ENCODE results near the gene GPC5. TPM values are rescaled to one million over a fixed set of nuclear protein-coding genes. Genes with fewer than 3 reads are reported as not detected.

The GPC5 gene
- total RNA-seq, 1 donor from 2014 or later, result 0.07 TPM

- no peaks in the 10 kb centered on the region for H3K9me3 Mint-ChIP-seq
- Histone ChIP-seq H3K79me2 (ENCODE audit: low read depth) (no peaks in the 10 kb centered on the region), H3K9ac (no peak overlapping the region), H3K4me1 (no peaks in the 10 kb centered on the region), H3K9me3 (ENCODE audit: low read depth) (no peaks in the 10 kb centered on the region), H4K20me1 (ENCODE audit: low read depth) (no peaks in the 10 kb centered on the region), H3K36me3 (no peaks in the 10 kb centered on the region), H3K27ac (no peak overlapping the region), H2AFZ (replicated peaks) (no peak overlapping the region), H3F3A (ENCODE audit: low read depth) (no peaks in the 10 kb centered on the region), H3K27me3 (no peaks in the 10 kb centered on the region), H3K4me2 (no peak overlapping the region), H3K4me3 (no peak overlapping the region)
- H3K27ac Mint-ChIP-seq, result no peak overlapping the region
- DNase-seq (ENCODE audit: low spot score), result no peak
- no peak overlapping the region for H3K4me3 Mint-ChIP-seq
- H3K4me1 Mint-ChIP-seq, result no peaks in the 10 kb centered on the region
- TF ChIP-seq EZH2phosphoT487 (IDR thresholded peaks at IDR 0.05) (no peak), EZH2 (IDR thresholded peaks at IDR 0.05) (no peak)
- TF ChIP-seq, protein P1, sequence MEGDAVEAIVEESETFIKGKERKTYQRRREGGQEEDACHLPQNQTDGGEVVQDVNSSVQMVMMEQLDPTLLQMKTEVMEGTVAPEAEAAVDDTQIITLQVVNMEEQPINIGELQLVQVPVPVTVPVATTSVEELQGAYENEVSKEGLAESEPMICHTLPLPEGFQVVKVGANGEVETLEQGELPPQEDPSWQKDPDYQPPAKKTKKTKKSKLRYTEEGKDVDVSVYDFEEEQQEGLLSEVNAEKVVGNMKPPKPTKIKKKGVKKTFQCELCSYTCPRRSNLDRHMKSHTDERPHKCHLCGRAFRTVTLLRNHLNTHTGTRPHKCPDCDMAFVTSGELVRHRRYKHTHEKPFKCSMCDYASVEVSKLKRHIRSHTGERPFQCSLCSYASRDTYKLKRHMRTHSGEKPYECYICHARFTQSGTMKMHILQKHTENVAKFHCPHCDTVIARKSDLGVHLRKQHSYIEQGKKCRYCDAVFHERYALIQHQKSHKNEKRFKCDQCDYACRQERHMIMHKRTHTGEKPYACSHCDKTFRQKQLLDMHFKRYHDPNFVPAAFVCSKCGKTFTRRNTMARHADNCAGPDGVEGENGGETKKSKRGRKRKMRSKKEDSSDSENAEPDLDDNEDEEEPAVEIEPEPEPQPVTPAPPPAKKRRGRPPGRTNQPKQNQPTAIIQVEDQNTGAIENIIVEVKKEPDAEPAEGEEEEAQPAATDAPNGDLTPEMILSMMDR (IDR thresholded peaks at IDR 0.05), result no peak
- H3K27me3 Mint-ChIP-seq (ENCODE audit: insufficient read depth, low read depth), result no peaks in the 10 kb centered on the region
- H3K36me3 Mint-ChIP-seq, result no peaks in the 10 kb centered on the region
These were observed 245.0 kb downstream of the GPC5 start for GRCh38 chr13:91643394-91643793.

- no peak overlapping the region for H3K9ac ChIP-seq
- no peaks in the 10 kb centered on the region for H4K20me1 ChIP-seq (ENCODE audit: low read depth)
- H3F3A ChIP-seq (ENCODE audit: low read depth), result no peaks in the 10 kb centered on the region
- H3K4me3 Mint-ChIP-seq, result no peak overlapping the region
- no peaks in the 10 kb centered on the region for H3K4me1 Mint-ChIP-seq
- H2AFZ ChIP-seq (replicated peaks), result no peak overlapping the region
- H3K4me2 ChIP-seq, result no peak overlapping the region
- no peak overlapping the region for H3K27ac Mint-ChIP-seq
- TF ChIP-seq, protein P1 (IDR thresholded peaks at IDR 0.05), result no peak
- TF ChIP-seq EZH2phosphoT487 (IDR thresholded peaks at IDR 0.05) (no peak), EZH2 (IDR thresholded peaks at IDR 0.05) (no peak)
- no peaks in the 10 kb centered on the region for H3K4me1 ChIP-seq
- no peaks in the 10 kb centered on the region for H3K36me3 ChIP-seq
- no peaks in the 10 kb centered on the region for H3K27me3 Mint-ChIP-seq (ENCODE audit: insufficient read depth, low read depth)
- H3K36me3 Mint-ChIP-seq, result no peaks in the 10 kb centered on the region
- H3K4me3 ChIP-seq, result no peak overlapping the region
- H3K27me3 ChIP-seq, result no peaks in the 10 kb centered on the region
- no peak overlapping the region for H3K27ac ChIP-seq
- DNase-seq (ENCODE audit: low spot score), result no peak
- H3K9me3 Mint-ChIP-seq, result no peaks in the 10 kb centered on the region
- no peaks in the 10 kb centered on the region for H3K79me2 ChIP-seq (ENCODE audit: low read depth)
- H3K9me3 ChIP-seq (ENCODE audit: low read depth), result no peaks in the 10 kb centered on the region
These were observed 246.4 kb downstream of the GPC5 start for GRCh38 chr13:91644806-91645205.

DNA sequence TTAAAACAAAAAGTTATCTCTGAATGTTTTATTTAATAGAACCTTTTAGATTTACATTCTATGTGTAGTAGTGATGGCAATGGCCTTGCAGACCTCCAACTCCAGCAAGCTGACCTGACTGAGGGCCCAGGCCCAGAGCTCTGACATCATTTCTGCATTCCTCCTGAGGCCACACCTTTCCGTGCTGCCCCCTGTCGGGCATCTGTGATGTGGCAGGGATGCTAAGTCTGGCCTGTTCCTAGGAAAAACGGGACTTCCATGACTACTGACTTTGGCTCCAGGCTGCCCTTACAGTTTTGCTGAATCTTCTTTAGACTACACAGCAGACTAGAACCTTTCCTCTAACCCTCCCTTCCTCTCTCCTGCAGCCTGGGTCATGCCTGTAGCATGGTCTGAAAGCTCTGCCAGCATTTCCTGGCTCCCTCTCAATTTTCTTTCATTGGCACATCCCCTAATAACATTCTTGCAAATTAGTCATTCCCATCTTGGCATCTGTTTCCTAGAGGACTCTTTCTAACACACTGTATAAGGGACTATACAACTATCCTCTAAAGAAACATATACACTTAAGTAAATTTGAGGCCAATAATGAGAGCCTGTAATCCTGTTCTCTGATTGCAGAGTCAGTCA, 249.1 kb downstream of the GPC5 start:
- H4K20me1 ChIP-seq (ENCODE audit: low read depth), result no peaks in the 10 kb centered on the region
- H2AFZ ChIP-seq (replicated peaks), result peak overlapping the region; percentile 63
- Mint-ChIP-seq H3K36me3 (no peaks in the 10 kb centered on the region), H3K27ac (no peak overlapping the region), H3K4me3 (no peak overlapping the region), H3K9me3 (no peaks in the 10 kb centered on the region), H3K27me3 (ENCODE audit: insufficient read depth, low read depth) (no peaks in the 10 kb centered on the region), H3K4me1 (no peaks in the 10 kb centered on the region)
- H3K27me3 ChIP-seq, result no peaks in the 10 kb centered on the region
- TF ChIP-seq, protein P1 (IDR thresholded peaks at IDR 0.05), result peak; percentile 78
- no peak for TF ChIP-seq EZH2phosphoT487 (IDR thresholded peaks at IDR 0.05)
- TF ChIP-seq EZH2 (IDR thresholded peaks at IDR 0.05), result no peak
- H3K4me2 ChIP-seq, result no peak overlapping the region
- no peak overlapping the region for H3K9ac ChIP-seq
- H3F3A ChIP-seq (ENCODE audit: low read depth), result no peaks in the 10 kb centered on the region
- no peaks in the 10 kb centered on the region for H3K9me3 ChIP-seq (ENCODE audit: low read depth)
- peak; percentile 60 for DNase-seq (ENCODE audit: low spot score)
- no peak overlapping the region for H3K4me3 ChIP-seq
- H3K79me2 ChIP-seq (ENCODE audit: low read depth), result no peaks in the 10 kb centered on the region
- no peaks in the 10 kb centered on the region for H3K4me1 ChIP-seq
- no peak overlapping the region for H3K27ac ChIP-seq
- no peaks in the 10 kb centered on the region for H3K36me3 ChIP-seq
